Middle frontal gyrus (tissue), 1 donor: Measurements from ENCODE around the gene UBLCP1.
"Not testable (repeated sequence)": the region's sequence is repeated elsewhere in the genome, so short reads cannot be mapped to it uniquely, and the experiment has no call there.

Experiments
- DNase-seq: peaks from one replicate; pipeline ENCODE4 v3.0.0-alpha.2; 2015; ENCODE audit warnings: low spot score; ENCODE audit errors: extremely low spot score

Gene UBLCP1

DNA sequence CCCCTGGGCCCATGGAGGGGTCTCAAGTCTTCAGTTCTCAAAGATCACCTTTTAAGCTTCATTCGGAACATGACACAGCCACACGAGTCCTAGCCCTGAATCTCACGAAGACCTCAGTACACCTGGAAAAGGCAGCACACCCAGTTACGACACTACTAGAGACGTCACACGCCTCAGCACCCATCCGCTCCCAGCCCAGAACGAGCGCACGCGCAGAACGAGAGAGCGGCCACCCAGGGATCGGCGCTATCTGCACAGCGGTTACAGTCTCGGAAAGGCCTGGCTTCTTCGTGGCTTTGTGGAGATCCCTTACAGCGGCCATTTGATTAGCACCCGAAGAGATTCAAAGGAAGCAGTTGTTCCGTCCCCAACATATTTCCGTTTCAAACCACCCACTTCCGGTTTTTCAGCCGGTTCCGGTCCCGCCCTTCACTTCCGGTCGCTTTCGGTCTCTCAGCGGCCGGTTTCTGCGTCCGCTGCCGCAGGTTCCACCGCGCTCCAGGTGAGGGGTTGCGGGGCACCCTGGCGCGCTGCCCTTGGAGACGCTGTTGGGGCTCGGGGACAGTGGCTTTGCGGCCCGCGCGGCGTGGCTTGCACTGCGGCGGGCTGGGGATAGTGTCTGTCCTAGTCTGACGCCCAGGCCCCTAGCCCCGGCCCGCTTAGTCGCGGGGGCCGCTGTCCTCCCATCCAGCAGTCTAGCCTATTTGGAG lies at the start of gene UBLCP1:
UBLCP1 (plus strand) TSS at position 432 of the 710 bp plus-strand sequence. CDS start 5,626 bp downstream, outside the sequence.
- peak; percentile 78 for DNase-seq

- no peak for DNase-seq
These were observed 48.4 kb upstream of the UBLCP1 start for GRCh38 chr5:159214486-159215271.

GRCh38 chr5:159215886-159216285 lies 47.2 kb upstream of the UBLCP1 start:
- no peak for DNase-seq

DNA sequence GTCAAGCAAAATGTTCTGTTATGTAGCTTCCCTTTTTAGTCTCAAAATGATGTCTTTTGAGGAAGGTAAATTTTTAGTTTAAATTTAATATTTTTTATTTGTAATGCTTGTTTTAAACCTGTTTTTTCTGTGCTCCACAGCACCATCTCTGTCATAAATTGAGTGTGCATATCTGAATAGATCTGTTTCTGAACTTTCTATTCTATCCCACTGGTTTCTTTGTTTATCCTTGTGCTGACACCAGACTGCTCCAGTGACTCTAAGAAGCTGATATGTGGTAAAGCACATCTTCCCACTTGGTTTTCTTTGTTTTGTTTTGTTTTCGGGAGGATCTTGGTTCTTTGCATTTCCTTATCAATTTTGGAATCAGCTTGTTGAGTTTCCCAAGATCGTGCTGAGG lies 46.6 kb upstream of the UBLCP1 start:
- no peak for DNase-seq

DNA sequence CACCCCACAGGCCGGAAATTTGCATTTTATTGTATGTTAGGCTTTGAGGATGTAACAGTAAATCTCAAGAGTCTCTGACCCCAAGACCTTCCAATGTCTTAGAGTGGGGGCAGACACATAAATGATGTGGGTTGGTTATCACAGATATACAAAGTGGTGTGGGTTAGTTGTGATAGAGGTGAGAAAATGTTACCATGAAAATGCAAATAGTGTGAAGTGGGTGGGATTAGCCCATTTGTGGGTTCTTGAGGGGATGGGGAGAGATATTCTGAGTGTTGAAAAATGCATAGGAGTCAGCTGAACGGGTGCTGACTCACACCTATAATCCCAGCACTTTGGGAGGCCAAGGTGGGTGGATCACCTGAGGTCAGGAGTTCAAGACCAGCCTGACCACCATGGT lies 45.9 kb upstream of the UBLCP1 start:
- no peak for DNase-seq

DNA sequence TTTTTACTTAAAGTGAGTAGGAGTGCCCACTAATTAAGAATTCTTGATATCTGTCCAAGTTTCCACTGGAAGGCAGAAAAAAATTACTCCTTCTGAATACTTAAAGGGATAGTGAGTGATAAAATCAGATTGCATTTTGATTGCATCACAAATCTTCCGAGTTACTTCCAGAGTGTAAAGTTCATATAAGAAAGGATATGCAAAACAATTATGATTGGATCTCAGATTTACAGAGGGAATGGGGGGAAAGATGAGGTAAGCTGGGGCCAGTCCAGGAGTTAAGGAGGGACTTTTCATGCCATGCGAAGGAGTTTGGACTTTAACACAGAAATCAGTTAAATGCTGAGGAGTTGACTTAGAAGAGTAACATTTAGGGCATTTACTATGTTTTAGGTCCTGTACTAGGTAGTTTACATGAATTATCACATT lies 44.5 kb upstream of the UBLCP1 start:
- DNase-seq, result no peak

DNA sequence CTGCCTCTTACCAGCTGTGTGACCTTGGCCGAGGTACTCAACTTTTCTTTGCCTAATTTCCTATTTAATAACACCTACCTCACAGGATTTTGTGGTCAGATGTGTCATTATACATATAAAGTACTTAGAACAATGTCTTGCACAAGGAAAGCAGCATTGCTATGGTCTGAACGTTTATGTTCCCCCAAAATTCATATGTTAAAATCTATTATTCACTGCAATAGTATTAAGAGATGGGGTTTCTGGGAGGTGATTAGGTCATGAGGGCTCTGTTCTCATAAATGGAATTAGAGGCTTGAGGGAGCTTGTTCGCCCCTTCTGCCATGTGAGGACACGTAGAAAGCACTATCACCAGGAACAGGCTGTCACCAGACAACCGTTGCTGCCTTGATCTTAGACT lies 42.9 kb upstream of the UBLCP1 start:
- no peak for DNase-seq

- DNase-seq, result no peak
These were observed 39.6 kb upstream of the UBLCP1 start for GRCh38 chr5:159223469-159223868.

- DNase-seq, result no peak
These were observed 38.6 kb upstream of the UBLCP1 start for GRCh38 chr5:159224471-159224870.

GRCh38 chr5:159226451-159226850 lies 36.6 kb upstream of the UBLCP1 start:
- no peak for DNase-seq

- DNase-seq, result no peak
These were observed 35.6 kb upstream of the UBLCP1 start for GRCh38 chr5:159227452-159227851.

DNA sequence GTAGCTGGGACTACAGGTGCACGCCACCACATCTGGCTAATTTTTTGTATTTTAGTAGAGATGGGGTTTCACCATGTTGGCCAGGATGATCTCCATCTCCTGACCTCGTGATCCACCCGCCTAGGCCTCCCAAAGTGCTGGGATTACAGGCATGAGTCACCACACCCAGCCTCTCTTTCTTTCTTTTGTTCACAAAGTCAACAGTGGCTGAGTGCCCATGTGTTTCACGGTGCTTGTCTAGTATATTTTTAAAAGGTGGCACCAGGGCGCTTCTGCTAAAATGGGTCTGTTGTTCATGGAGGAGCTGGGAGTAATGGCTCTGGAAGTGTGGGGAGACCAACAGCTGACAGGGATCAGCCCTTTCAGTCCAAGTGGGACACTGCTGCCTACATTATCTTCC lies 35.0 kb upstream of the UBLCP1 start:
- DNase-seq, result not testable (repeated sequence)

DNA sequence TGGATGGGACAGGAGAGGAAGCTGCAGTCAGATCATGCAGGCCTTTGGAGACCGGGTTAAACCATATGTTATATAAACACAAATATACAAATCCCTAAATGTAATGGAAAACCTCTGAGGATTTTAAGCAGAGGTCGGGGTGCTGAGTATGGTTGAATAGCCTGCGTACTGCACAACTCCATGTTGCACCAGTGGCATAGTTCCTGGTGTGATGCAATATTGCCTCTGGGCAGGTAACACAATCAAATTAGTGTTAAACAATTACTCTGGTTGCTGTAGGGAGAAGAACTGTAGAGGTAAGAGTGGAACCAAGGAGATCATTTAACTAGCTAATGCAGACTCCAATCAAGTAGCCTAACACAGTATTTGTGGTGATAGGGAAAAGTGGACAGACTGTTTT lies 32.4 kb upstream of the UBLCP1 start:
- DNase-seq, result no peak

GRCh38 chr5:159231167-159231566 lies 31.9 kb upstream of the UBLCP1 start:
- DNase-seq, result no peak

GRCh38 chr5:159235871-159236520 lies 27.1 kb upstream of the UBLCP1 start:
- not testable (repeated sequence) for DNase-seq

DNA sequence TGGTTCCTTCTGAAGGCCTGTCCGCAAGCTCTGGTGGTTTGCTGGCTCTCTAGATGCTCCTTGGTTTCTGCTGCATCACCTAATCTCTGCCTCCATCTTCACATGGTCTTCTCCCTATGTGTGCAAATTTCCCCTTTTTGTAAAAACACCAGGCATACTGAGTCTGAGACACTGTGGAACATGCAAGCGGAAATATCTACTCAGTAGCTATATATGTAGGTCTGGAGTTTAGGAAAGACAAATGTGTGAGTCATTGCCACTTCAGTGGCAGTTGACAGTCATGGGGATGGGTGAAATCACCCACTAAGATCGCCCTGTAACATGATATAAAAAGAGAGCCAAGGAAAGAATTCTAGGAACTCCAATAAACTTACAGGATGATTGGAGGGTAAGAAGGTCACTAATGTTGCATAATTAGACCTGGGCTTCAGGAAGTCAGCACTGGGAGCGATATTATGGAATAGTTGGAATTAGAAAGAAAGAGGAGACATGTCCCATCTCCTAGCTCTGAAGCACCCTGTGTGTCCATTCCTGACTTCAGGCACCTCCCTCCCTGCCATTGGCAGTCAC lies 22.7 kb upstream of the UBLCP1 start:
- no peak for DNase-seq

GRCh38 chr5:159241946-159242552 lies 21.0 kb upstream of the UBLCP1 start:
- no peak for DNase-seq

DNA sequence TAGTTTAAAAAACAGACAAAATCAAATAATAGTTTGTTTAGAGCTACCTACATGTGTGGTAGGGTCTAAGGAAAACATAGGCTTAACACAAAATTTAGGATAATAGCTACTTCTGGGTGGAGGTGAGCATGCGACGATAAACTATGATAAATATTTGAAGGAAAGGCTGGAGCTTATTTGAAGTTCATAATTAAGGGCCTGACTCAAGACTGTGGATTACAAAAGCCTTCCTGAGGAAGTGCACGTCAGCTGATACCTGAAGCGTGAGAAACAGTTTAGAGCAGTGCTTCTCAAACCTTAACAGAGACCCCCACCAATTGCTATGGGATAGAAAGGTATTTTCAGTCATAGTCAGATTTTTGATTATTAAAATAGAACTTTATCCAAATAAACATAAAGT lies 20.4 kb upstream of the UBLCP1 start:
- no peak for DNase-seq

DNA sequence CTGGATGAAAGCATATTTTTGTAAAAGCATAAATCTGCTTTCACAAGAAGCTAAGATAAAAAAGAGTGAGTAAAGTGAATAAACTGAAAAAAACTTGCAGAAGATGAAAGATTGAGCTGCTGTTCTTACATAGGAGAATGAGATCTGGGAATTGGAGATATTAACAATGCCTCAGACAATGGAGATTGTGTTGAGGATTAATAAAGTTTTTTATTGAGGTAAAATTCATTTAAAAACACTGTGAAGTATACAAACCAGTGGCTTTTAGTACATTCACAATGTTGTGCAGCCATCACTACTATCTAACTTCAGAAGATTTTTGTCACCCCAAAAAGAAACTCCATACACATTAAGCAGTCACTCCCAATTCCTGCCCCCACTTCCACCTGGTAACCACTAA lies 19.7 kb upstream of the UBLCP1 start:
- DNase-seq, result no peak

DNA sequence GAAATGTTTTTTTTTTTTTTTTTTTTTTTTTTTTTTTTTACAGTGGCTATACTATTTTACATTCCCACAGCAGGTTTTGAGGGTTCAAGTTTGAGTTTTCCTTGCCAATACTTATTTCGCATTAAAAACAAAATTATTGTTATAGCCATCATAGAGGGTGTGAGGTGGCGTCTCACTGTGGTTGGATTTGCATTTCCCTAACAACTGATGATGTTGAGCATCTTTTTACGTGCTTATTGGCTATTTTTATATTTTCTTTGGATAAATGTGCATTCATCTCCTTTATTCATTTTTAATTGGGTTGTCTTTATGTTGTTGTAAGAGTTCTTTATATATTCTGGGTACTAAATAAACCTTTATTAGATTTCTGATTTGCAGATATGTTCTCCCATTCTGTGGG lies 18.9 kb upstream of the UBLCP1 start:
- no peak for DNase-seq

GRCh38 chr5:159244890-159245289 lies 18.2 kb upstream of the UBLCP1 start:
- DNase-seq, result no peak

DNA sequence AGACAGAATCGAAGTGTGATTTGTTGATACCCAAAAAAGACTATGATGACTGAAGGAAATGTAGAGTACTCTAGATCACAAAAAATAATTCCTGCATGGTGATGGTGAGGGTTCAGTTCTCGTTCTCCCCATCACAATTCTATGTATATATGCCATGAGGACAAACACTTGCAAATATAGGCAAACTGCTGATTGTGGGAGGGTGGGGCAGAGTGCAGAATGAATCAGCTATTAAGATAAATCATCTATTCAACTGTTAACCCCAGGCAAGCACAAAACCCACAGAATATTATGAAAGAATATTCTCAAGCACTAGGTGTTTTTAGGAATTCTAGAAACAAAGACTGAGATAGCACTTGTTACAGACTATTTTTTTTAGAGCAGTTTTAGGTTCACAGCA lies 13.9 kb upstream of the UBLCP1 start:
- DNase-seq, result no peak
